SH-SY5Y (cell line): ENCODE measurements around the gene LSM10.

Source experiments
- GATA2 ChIP-seq: IDR thresholded peaks from 2 replicates; pipeline ENCODE4 v1.6.1; 2011; ENCODE audit warnings: mild to moderate bottlenecking, low read depth, low read length
- GATA3 ChIP-seq: IDR thresholded peaks from 2 replicates; pipeline ENCODE4 v1.6.1; 2011; ENCODE audit warnings: low read depth, mild to moderate bottlenecking, low read length, moderate library complexity

- TF ChIP-seq GATA3, result no peak
- no peak for TF ChIP-seq GATA2
Measured at GRCh38 chr1:36366091-36366661, 31.5 kb downstream of the LSM10 start.
